GM18867 (cell line): ENCODE data around the gene HELZ.
"Not testable (repeated sequence)": the region's sequence is repeated elsewhere in the genome, so short reads cannot be mapped to it uniquely, and the experiment has no call there.

Experiments used
- ATAC-seq: cut with Tn5 transposase; IDR thresholded peaks from one replicate; pipeline ENCODE4 v1.9.1; 2021; ENCODE audit warnings: mild to moderate bottlenecking, moderate library complexity; ENCODE audit not compliant: unreplicated experiment

The HELZ gene

GRCh38 chr17:67245073-67245693 is at the start of gene HELZ:
TSS of gene HELZ (minus strand) at chr17:67245196. CDS start at chr17:67218804, 26,392 bp downstream.
- ATAC-seq = peak; percentile 42

GRCh38 chr17:67293251-67294203 is 48.5 kb upstream of the HELZ start:
- ATAC-seq = peak; percentile 81

- no peak for ATAC-seq
Measured at GRCh38 chr17:67290711-67291291, 45.8 kb upstream of the HELZ start.

- no peak for ATAC-seq
Measured at GRCh38 chr17:67290244-67290643, 45.2 kb upstream of the HELZ start.

GRCh38 chr17:67289181-67289876 is 44.3 kb upstream of the HELZ start:
- ATAC-seq = no peak

GRCh38 chr17:67286826-67287225 is 41.8 kb upstream of the HELZ start:
- not testable (repeated sequence) for ATAC-seq

- ATAC-seq = no peak
Measured at GRCh38 chr17:67285360-67285759, 40.4 kb upstream of the HELZ start.

GRCh38 chr17:67283731-67284516 is 38.9 kb upstream of the HELZ start:
- no peak for ATAC-seq

GRCh38 chr17:67281743-67282142 is 36.7 kb upstream of the HELZ start:
- no peak for ATAC-seq

- ATAC-seq = no peak
Measured at GRCh38 chr17:67281053-67281452, 36.1 kb upstream of the HELZ start.

- ATAC-seq = no peak
Measured at GRCh38 chr17:67280279-67280678, 35.3 kb upstream of the HELZ start.

- ATAC-seq = no peak
Measured at GRCh38 chr17:67279115-67279514, 34.1 kb upstream of the HELZ start.

- ATAC-seq = no peak
Measured at GRCh38 chr17:67278363-67278762, 33.4 kb upstream of the HELZ start.

GRCh38 chr17:67276075-67276474 is 31.1 kb upstream of the HELZ start:
- ATAC-seq = no peak

GRCh38 chr17:67274466-67274865 is 29.5 kb upstream of the HELZ start:
- no peak for ATAC-seq

GRCh38 chr17:67273900-67274299 is 28.9 kb upstream of the HELZ start:
- ATAC-seq = no peak

GRCh38 chr17:67272312-67273047 is 27.5 kb upstream of the HELZ start:
- ATAC-seq = no peak

GRCh38 chr17:67271187-67271586 is 26.2 kb upstream of the HELZ start:
- ATAC-seq = not testable (repeated sequence)

GRCh38 chr17:67270416-67270815 is 25.4 kb upstream of the HELZ start:
- ATAC-seq = no peak

GRCh38 chr17:67266496-67266895 is 21.5 kb upstream of the HELZ start:
- no peak for ATAC-seq
